Neural cell (in vitro differentiated cells): ENCODE measurements around the gene CHRNA9.

Experiments
- CTCF ChIP-seq: fragments of 450-650 bp; IDR thresholded peaks from 2 replicates; pipeline ENCODE4 v1.5.1; 2014; ENCODE audit warnings: antibody characterized with exemption, mild to moderate bottlenecking, moderate library complexity; ENCODE audit not compliant: poor library complexity, severe bottlenecking
- EP300 ChIP-seq: fragments of 450-650 bp; conservative IDR thresholded peaks from 2 replicates; pipeline ENCODE4 v1.6.1; 2014; ENCODE audit warnings: antibody characterized with exemption, mild to moderate bottlenecking, moderate library complexity; ENCODE audit not compliant: poor library complexity, severe bottlenecking
- EZH2 ChIP-seq: fragments of 200-600, 300-800 bp; shearing (Covaris generic), sonication (generic); IDR thresholded peaks from 2 replicates; pipeline ENCODE4 v1.6.1; 2014; ENCODE audit warnings: antibody characterized with exemption, low read length, borderline replicate concordance, mild to moderate bottlenecking; ENCODE audit not compliant: insufficient read depth, poor library complexity, severe bottlenecking
- TAF1 ChIP-seq: IDR thresholded peaks from 2 replicates; pipeline ENCODE4 v1.6.1; 2012; ENCODE audit warnings: low read depth

DNA sequence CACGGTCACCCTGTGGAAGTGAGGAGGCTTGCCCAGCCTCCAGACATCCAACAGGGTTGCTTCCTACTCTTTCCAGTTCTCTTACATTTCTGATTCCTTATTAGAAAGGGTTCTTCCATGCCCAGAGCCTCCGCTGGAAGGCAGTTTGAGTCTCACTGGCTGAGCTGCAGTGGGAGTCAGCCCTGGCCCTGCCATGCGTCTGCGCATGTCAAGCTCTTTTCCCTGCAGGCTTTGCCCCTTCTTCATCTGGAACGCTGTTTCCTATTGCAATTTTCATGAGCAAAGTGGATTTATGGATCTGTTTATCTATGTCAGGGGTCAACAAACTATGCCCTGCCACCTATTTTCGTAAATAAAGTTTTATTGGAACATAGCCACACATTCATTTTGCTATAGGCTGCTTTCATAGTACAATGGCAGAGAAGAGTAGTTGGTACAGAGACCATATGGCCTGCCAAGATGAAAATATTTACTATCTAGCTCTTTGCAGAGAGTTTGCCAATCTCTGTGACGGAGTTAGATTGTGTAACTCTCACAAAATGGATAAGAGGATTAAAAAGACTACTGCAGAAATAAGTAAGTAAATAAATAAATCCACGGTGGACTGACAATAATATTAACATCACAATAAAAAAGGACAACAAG lies 3.9 kb upstream of the CHRNA9 start:
- no peak for TF ChIP-seq EP300
- TF ChIP-seq CTCF, result no peak
- no peak for TF ChIP-seq EZH2
- TF ChIP-seq TAF1, result no peak
